ENCODE data around the gene TMEM52B. TPM values are rescaled to one million over a fixed set of nuclear protein-coding genes. Genes with fewer than 3 reads are reported as not detected.
A peak's percentile ranks its signal among the peaks of the same experiment; 100 is the strongest.
"Not testable (repeated sequence)": the region's sequence is repeated elsewhere in the genome, so short reads cannot be mapped to it uniquely, and the experiment has no call there.

TMEM52B gene
- polyA plus RNA-seq, 3 donors: 173 to 203 (median 186) TPM

DNA sequence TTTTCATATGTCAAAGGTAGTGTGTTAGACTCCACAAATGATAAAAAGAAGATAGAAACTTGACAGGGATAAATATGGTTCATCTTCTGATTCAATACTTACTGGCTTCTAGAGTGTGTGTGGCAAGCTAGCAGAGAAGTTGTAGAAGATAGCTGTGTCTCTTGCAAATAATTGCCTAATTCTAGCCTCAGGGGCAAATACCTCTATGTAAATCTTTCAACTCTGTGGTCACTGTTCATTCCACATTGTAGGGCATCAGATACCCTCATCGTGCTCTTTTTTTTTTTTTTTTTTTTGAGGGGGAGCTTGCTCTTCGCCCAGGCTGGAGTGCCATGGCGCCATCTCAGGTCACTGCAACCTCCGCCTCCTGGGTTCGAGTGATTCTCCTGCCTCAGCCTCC lies 8.6 kb upstream of the TMEM52B start:
- no peak for DNase-seq (ENCODE audit: low read depth in 3 of 3, low spot score in 2 of 3)

DNA sequence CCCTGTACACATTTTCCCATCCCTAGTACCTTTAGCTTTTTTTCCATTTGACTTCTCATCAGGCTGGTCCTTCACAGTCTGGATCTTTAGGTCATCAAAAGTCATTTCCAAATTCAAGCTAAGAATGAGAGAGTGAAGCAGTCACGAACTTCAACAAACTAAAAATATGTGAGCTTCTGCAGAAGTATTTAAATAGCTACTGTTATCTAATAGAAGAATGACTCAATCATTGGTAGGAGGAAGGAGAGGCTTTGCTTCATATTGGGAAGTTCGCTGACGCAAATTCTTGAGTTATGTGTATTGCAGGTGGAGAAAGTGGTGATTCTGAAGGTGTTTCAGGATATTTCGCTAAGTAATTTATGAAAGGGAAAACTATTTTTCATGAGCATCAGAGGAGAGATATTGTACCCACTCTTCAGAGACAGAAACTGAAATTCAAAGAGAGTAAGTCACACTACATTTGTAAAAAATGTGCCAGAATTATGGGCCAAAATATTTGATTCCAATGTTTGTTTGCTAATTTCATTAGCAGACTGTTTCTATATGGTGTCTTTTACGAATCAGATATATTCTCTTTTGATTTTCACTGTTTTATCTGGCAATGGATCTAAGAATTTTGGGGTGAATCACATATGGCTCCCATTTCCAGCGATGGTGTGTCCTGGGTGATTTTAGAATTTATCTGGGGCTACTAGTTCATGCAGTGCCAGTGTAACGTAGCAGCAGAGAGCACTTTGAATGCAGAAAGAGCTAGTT lies 6.7 kb upstream of the TMEM52B start, which contains the start of gene OLR1:
Gene OLR1 (minus strand): TSS at position 160 of the 756 bp plus-strand sequence. CDS start 55 bp downstream, at position 105.
- no peak for DNase-seq (ENCODE audit: low read depth in 3 of 3, low spot score in 2 of 3)

DNA sequence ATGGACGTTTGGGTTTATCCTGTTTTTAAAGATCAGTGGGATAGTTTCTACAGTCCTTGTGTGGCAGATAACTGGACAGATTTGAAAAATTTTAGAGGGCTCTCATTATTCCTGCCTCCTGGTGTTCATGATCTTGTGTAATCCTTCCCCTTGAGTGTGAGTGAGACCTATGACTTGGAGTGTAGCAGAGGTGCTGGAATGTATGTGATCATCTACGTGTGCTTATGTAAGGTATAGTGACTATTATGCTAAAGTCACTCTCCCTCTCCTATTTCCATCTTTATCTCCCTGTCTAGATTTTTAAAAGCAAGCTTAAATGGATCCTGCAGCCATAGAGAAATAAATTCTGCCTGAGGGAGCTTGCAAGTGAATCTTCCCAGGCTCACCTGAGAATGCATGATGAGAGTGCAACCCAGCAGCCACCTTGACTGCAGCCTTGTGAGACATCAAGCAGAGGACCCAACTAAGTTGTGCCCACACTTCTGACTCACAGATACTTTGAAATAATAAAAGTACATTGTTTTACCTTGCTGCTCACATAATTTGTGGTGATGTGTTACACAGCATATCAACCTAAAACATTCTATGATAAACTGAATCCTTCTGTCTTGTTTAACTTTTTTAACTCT lies 3.7 kb upstream of the TMEM52B start:
- no peak for DNase-seq (ENCODE audit: low read depth in 3 of 3, low spot score in 2 of 3)

DNA sequence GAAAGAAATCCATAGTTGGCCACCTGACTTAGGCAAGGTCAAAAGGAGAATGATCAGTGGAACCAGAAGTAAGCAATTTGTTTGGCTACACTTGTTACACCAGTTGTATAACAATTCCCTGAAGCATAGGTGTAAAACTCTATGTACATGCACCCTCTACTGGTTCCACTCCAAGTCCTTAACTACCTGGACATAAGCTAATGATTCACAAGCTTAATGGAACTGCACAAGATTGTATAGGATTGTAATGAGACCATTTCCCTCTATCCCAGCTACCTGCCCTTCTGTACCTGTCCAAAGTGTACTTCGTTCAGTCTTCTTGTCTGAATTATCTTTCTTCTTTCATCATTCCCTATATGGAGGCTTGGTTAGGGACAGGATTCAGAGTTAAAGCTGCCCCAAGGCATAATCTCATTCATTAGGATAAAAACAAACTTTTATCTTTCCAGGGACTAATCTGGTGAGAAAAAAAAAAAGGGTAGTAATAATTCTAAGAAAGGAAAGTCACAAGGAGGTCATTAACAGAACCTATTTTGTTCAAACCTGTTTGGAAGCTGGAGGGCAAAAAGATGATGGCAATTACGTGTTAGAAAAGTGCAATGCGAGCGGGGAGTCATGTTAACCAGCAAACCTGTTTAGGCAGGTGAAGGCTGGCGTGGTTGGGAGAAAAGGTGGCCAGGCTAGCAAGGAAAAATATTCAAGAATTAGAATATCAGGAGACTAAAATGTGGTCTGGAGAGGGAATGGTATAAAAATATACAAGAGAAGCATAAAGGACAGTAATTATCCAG lies 2.8 kb upstream of the TMEM52B start:
- DNase-seq (ENCODE audit: low read depth in 3 of 3, low spot score in 2 of 3): peak in 2 of 3 donors; percentile 41 to 44

DNA sequence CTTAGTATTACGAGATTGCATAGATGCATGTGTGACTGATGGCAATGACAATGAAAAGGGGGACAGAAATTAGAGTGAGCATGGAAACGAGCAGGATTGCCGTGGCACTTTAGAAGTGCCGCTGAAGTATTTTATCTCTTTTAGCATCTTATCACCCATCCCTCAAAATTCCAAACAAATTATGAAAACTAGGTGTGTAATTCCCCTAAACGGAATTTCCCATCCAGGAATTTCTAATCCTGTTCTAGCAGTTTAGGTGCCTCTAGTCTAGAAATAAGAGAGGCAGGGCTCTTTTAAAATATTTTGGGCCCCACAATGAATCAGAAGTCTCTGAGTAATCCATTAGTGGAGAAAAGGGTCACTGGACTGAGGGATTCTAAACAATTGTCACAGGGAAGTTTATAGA lies 947 bp downstream of the TMEM52B start:
- no peak for DNase-seq (ENCODE audit: low read depth in 3 of 3, low spot score in 2 of 3)

DNA sequence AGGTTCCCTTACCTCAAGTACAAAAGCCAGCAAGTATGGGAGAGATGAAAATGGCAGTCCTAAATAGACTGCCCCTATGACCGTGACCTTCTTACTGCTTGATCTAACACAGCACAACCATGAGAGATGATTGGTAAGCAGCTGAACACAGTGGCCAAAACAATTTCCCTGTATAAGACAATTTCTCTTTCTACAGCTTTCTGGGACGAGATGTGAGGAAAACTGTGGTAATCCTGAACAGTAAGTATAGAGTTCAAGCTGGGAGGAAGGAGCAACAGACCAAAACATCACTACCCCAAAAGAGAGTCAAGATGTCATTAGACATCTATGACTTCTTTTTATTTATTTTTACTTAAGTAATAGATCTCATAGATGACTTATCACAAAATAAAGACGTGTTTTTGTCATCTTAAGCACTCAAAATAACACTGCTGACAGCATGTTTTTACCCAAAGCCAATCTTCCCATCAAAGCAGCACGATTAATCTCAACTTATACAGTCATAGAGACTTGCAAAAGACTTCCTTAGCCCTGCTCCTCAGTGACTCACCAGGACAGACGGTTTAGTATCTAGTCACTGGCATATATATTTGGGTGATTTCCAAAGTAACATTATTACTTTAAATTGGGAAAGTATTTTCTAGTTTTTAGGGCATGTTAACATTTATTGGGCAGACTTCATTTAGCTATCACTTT lies 3.7 kb downstream of the TMEM52B start:
- DNase-seq (ENCODE audit: low read depth in 3 of 3, low spot score in 2 of 3): no peak

DNA sequence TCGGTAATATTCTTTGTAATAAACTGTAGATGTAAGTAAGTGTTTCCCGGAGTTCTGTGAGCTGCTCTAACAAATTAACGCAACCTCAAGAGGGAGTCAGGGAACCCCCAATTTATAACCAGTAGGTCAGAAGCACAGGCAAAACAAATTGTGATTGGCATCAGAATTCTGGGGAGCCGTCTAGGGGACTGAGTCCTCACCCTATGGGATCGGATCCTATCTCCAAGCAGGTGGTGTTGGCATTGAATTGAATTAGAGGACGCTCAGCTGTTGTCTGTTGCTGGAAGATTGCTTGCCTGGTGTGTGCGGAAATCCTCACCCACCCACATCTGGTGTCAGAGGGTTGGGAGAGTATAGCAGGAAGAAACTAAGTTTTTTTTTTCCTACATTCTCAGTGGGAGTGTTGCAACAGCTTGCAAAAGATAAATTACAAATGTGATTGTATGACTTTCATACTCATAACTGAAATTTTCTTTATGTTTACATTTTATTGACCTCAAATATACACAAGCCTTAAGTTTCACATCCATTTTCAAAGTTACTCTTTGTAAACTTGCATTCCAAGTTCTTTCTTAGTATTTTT lies 5.5 kb downstream of the TMEM52B start:
- no peak for DNase-seq (ENCODE audit: low read depth in 3 of 3, low spot score in 2 of 3)

DNA sequence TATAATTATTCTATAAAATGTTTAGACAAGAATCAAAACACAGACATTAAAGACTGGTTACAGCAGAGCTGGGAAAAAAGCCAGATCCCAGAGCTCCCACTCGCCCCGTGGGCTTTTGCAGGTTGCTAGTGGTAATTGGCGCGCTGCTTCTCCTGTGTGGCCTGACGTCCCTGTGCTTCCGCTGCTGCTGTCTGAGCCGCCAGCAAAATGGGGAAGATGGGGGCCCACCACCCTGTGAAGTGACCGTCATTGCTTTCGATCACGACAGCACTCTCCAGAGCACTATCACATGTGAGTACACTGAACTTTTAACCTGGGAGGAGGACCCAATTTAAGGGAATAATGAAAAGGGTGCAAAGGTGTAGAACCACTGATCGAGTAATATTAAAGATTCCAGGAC lies 7.5 kb downstream of the TMEM52B start:
- DNase-seq (ENCODE audit: low read depth in 3 of 3, low spot score in 2 of 3): no peak

DNA sequence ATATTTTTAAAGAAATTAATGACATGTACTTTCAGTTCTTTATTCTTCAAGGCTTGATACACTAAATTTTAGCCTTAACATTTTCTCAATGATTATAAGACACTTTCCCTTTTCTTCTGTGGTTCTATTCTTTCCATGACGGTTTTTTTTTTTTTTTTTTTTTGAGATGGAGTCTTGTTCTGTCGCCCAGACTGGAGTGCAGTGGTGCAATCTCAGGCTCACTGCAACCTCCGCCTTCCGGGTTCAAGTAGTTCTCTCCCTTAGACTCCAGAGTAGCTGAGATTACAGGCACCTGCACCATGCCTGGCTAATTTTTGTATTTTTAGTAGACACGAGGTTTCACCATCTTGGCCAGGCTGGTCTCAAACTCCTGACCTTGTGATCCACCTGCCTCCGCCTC lies 8.1 kb downstream of the TMEM52B start:
- not testable (repeated sequence) for DNase-seq (ENCODE audit: low read depth in 3 of 3, low spot score in 2 of 3)

DNA sequence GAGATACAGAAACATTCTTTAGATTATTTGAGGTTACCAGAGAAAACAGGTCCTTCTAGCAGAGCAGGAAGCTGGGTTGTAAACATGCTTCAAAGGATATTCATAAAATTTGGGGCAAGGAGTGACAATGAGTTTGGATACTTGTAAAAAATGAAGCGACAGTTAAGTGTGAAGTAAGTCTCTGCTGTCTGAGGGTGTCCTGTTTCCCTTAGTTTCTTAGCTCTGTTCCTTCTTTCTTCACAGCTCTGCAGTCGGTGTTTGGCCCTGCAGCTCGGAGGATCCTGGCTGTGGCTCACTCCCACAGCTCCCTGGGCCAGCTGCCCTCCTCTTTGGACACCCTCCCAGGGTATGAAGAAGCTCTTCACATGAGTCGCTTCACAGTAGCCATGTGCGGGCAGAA lies 10.8 kb downstream of the TMEM52B start:
- no peak for DNase-seq (ENCODE audit: low read depth in 3 of 3, low spot score in 2 of 3)

DNA sequence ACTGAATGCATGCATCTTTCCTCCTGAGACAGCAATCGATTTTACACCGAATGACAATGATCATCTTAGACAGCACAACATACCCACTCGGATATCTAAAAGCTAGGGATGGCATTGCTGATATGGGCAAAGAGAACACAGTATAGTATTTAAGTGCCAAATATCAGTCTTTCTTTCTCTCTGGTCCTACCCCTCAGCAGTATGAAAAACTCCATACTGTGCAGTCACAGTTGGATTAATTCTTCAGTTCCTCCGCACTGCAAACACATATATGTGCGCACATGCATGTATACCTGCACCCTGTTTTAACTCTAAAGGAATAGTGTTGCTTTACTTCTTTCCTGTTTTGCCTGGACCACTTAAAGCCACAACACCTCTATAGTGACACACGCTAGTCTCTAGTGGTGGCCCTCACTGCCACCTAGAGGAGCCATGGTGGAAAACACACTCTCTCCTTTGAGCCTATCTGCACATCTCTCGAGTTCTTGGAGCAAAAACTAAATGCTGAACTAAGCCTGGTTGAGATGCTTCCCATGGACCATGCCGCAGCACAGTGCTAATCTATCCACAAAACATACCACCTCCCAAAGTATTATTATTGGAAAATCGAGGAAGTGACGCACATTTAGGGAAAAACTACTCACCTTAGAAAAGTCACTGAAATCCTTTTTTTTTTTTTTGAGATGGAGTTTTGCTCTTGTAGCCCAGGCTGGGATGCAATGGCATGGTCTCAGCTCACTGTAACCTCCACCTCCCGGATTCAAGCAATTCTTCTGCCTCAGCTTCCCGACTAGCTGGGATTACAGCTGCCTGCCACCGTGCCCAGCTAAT lies 11.9 kb downstream of the TMEM52B start:
- peak in 2 of 3 donors; percentile 27 to 47 for DNase-seq (ENCODE audit: low read depth in 3 of 3, low spot score in 2 of 3)

DNA sequence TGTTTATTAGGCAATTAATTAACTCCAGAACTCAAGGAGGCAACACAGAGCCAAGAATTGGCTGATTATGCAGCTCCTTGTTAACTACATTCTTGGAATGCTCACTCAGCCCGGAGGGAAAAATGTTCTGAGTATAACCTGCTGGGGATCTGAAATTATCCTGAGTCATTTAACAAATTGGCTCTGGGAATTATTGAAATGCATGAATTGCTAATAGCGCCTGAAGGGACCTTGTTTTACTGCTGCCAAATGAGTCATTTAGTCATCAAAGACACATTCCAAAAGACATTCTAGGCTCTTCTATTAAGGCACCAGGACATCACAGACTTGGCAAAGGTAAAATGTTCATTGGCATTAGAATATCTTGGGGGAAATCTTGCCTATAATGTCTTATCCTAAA lies 13.0 kb downstream of the TMEM52B start:
- no peak for DNase-seq (ENCODE audit: low read depth in 3 of 3, low spot score in 2 of 3)

DNA sequence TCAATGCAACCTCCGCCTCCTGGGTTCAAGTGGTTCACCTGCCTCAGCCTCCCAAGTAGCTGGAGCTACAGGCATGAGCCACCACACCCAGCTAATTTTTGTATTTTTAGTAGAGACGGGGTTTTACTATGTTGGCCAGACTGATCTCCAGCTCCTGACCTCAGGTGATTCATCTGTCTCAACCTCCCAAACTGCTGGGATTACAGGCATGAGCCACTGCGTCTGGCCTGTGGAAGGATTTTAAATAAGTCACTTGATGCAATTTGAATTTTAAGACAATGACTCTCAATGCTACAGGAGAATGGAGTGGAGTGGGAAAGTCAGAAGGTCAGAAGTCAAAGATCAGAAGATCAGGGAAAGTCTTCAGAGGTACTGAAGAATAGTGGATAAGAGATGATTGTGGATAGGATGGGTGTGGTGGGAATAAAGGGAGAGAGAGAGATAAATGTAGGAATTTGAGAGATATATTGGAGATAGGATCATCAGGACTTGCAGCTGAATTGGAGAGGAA lies 15.4 kb downstream of the TMEM52B start:
- no peak for DNase-seq (ENCODE audit: low read depth in 3 of 3, low spot score in 2 of 3)

DNA sequence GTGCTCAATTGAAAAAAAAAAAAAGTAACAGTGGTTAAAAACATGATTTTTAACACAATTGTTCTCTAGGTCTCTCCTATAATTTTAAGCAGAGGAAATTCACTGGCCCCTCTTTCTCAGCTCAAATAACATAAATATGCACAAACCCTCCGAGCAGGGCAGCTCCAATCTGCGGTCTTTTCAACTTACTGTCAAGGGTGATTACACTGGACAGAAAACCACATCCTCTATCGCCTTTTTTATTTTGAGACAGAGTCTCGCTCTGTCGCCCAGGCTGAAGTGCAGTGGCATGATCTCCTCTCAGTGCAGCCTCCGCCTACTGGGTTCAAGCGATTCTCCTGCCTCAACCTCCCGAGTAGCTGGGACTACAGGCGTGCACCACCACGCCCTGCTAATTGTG lies 17.4 kb downstream of the TMEM52B start:
- DNase-seq (ENCODE audit: low read depth in 3 of 3, low spot score in 2 of 3): no peak

DNA sequence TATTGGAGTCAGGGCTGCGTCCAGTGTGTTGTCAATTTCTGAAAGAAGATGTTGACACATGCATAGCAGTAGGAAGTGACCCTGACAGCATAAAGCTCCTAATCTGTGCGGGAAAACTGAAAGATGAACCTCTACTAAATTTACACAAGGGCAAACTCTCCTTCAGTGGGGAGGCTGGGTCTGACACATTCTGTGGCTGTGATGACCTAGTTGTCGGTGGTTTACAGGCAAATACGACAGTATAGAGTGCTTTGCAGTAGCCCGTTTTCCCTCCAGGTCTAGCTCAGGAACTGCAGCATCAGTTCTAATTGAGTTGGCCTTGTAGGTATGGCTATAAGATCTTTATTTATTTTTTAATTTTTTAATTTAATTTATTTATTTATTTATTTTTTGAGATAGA lies 19.0 kb downstream of the TMEM52B start:
- DNase-seq (ENCODE audit: low read depth in 3 of 3, low spot score in 2 of 3): no peak

DNA sequence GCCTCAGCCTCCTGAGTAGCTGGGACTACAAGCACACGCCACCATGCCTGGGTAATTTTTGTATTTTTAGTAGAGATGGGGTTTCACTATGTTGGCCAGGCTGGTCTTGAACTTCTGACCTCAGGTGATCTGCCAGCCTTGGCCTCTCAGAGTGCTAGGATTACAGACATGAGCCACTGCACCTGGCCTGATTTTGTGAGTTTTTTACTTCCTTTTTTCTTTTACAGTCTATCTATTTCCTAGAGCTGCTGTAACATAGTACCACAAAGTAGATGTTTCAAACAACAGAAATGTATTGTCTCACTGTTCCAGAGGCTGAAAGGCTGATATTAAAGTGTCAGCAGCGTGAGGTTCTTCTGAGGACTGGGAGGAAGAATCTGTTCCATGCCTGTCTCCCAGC lies 25.7 kb downstream of the TMEM52B start:
- not testable (repeated sequence) for DNase-seq (ENCODE audit: low read depth in 3 of 3, low spot score in 2 of 3)

DNA sequence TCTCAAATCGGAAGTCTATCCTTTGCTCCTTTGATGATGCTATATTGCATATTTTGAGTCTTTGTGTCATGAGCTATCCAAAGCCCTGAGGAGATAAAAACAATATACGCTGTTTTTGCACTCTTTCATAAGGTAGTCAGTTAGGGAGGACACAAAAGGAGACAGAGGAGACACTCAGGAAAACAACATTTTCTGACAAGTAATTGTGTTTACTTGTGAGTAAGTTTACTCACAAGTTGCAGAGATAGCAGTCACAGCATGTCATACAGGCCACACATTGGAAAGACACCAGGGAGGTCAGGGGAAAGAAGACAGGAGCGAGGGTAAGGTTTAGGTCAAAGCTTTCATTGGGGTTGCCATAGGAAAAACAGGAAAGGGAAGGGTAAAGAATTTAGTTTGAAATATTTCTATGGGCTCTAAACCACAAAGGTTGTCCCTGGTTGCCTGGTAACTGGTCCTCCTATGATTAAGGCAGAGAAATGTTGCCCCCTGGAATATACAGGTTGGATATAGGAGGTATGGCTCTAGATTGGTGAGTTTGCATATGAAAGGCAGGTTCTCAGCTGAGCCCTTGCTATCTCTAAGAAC lies 26.5 kb downstream of the TMEM52B start:
- DNase-seq (ENCODE audit: low read depth in 3 of 3, low spot score in 2 of 3): no peak

DNA sequence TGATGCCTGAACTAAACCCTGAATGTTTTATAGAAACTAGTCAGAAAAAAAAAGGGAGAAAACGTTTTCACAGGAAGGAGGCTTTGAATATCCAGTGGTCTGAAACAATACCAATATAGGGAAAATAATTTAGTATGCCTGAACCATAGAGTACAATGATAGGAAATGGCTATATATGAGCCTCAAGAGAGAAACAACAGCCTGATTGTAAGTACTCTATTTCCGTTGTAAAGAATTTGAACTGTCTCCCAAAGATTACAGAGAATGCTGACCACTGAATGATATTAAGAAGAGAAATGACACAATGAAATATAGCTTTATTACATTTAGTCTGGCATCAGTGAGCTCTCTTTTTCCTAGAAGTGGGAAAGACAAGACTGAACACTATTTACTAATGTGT lies 28.3 kb downstream of the TMEM52B start:
- no peak for DNase-seq (ENCODE audit: low read depth in 3 of 3, low spot score in 2 of 3)

DNA sequence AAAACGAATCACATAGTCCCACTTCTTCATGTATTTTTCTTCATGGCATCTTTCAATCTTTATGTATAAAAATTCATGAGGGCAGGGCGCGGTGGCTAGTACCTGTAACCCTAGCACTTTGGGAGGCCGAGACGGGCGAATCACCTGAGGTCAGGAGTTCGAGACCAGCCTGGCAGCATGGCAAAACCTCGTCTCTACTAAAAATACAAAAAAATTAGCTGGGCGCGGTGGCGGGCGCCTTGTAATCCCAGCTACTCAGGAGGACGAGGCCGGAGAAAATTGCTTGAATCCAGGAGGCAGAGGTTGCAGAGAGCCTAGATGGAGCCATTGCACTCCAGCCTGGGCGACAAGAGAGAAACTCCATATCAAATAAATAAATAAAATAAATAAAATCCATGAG lies 31.4 kb downstream of the TMEM52B start:
- DNase-seq (ENCODE audit: low read depth in 3 of 3, low spot score in 2 of 3): no peak

All from right renal cortex interstitium (tissue), 3 donors.